Measurements from ENCODE around the gene C1orf167.

Gene C1orf167

DNA sequence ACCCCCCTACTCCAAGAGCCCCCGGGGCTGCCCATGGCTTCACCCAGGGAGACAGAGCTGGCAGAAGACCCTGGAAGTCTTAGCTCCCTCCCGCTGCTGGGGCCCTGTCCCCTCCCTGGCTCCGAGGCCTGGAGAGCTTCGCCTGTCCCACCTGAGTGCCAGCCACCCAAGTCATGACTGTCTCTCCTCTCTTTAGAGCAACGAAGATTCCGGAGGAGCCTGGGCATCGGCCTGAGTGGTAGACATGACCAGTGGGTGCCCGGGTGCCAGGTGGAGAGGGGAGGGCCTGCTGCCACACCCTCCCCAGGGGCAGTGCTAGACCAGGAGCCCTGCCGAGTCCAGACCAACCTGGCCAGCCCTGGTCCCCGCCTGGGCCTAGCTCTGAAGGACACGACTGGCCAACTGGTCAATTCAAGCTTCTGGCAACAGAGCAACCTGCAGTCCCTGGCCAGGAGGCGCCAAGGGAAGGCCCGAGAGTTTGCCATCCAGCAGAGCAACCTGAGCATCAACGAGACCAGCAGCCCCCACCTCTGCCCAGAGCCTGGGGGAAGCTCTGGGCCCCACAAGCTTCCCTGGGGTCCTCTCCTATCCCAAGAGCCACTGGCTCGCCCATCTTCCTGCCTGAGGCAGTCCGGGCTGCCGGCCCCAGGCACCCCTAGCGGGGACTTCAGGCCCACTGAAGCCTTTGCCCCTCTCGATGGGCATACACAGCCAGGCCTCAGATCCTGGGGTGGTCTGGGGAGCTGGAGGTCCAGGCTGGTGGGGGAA lies 3.9 kb downstream of the C1orf167 start:
- DNase-seq: no peak

GRCh38 chr1:11766429-11766776 lies 4.4 kb downstream of the C1orf167 start:
- no peak for DNase-seq

GRCh38 chr1:11767922-11768704 lies 6.1 kb downstream of the C1orf167 start:
- DNase-seq: no peak

GRCh38 chr1:11768821-11769220 lies 6.8 kb downstream of the C1orf167 start:
- no peak for DNase-seq

DNA sequence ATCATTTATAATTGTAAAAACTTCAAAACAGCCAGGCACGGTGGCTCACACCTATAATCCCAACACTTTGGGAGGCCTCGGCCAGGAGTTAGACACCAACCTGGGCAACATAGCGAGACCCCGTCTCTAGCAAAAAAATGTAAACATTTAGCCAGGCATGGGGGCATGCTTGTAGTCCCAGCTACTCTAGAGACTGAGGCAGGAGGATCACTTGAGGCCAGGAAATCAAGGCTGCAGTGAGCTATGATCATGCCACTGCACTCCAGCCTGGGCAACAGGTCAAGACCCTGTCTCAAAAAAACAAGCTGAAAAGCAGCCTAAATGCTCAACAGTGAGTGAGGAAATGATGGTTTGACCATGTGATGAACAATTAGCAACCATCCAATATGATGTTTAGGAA lies 7.3 kb downstream of the C1orf167 start:
- DNase-seq: no peak

DNA sequence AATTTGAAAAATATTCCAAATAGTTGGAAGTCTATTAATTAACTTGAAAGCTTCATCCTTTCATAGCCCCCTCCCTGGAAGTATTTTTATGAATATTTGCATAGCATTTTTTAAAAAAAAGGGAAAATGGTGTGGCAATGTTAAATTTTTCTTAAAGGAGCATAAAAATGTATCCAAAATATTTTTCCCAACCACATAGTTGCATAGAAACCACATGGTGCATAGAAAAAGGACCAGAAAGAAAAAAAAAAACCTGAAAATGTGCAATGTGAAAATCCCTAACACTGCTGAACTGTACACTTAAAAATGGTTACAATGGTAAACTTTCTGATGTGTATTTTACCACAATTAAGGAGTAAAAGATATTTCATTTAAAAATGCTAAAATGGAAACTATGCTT lies 8.0 kb downstream of the C1orf167 start:
- DNase-seq: no peak

- DNase-seq: no peak
Observed at GRCh38 chr1:11771481-11772043, 9.6 kb downstream of the C1orf167 start.

DNA sequence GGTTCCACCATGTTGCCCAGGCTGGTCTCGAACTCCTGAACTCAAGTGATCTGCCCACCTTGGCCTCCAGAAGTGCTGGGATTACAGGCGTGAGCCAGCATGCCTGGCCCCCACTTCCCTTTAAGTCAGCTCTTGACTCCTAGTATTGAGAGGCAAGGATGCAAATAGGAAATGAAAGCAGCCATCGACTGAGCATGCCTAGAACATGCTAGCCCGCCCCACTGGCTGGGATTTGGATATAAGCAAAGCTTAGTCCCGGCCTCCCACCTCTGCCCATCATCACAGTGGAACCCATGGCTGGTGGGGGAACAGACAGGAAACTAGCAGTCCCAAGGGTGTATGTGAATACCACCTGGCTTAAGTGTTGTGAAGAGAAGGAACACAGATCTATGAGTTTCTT lies 10.5 kb downstream of the C1orf167 start:
- DNase-seq: no peak

- DNase-seq: no peak
Observed at GRCh38 chr1:11774753-11775152, 12.8 kb downstream of the C1orf167 start.

GRCh38 chr1:11777658-11778322 lies 15.8 kb downstream of the C1orf167 start:
- DNase-seq: peak; percentile 11

GRCh38 chr1:11778336-11778735 lies 16.3 kb downstream of the C1orf167 start:
- no peak for DNase-seq

DNA sequence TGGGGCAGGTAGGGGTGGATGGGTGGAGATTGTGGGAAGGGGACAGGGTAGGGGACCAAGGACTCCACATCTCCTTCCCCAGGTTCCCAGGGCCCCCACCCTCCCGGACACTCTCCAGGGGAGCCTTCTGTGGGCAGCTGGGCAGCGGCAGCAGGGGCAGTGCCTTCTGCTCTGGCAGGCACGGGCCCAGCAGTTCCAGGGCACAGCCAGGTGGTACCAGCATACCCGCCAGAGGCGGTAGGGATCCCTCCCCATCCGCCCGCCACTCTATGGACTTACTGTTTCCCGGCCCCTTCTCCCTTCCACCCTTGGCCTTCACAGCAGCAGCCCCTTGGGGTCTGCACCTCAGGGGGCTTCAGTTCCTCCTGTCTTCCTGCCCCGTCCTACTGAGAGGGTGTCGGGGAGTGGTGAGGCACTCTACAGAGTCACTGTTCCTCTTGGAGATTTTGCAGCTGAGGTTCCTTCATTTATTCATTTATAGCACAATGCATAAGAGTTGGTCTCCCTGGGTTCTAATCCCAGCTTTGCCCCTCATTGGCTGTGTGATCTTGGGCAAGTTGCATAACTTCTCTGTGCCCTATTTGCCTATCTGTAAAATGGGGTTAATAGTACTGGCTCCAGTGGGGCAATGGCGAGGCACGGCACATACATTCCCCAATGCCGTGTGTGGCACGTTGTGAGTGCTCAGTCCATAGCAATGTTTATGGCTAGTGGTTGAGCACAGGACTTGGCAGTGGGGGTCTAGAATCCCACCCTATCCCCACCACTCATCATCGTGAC lies 17.0 kb downstream of the C1orf167 start:
- DNase-seq: no peak

- DNase-seq: no peak
Observed at GRCh38 chr1:11779715-11780379, 17.9 kb downstream of the C1orf167 start.

GRCh38 chr1:11780380-11781147 lies 18.6 kb downstream of the C1orf167 start:
- no peak for DNase-seq

GRCh38 chr1:11781297-11781696 lies 19.3 kb downstream of the C1orf167 start:
- no peak for DNase-seq

DNA sequence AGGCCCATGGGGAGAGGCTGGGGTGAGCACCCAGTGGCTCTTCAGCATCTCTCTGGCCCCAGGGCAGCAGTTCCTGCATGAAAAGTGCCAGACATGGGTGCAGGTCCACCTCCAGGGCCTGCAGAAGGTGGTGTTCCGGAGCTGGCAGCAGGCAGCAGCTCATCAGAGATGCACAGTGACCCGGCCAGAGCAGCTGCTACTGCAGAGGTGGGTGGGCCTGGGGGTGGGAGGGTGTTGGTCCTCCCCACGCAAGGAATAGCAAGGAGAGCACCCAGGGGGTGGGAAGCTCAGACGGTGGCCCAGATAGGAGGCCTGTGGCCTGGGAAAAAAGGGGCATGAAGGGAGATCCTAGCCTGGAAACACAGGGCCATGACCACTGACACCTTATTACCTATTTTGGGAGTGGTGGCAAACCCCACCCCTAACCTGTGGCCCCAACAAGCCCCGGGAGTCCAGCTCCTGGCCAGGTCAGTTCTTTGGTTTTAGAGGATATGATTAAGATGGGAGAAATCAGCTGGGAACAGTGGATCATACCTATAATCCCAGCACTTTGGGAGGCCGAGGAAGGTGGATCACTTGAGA lies 20.2 kb downstream of the C1orf167 start:
- no peak for DNase-seq

- no peak for DNase-seq
Observed at GRCh38 chr1:11783556-11783955, 21.6 kb downstream of the C1orf167 start.

GRCh38 chr1:11784256-11784992 lies 22.4 kb downstream of the C1orf167 start:
- no peak for DNase-seq

GRCh38 chr1:11784993-11785769 lies 23.2 kb downstream of the C1orf167 start:
- DNase-seq: peak; percentile 65
